B cell (primary cell): ENCODE measurements around the gene BLOC1S1.

Experiments used
- CTCF ChIP-seq: fragments of 200-600 bp; IDR thresholded peaks from one replicate; pipeline ENCODE4 v1.8.0; 2022; ENCODE audit warnings: antibody characterized with exemption, mild to moderate bottlenecking
- EZH2 ChIP-seq: IDR thresholded peaks from 2 replicates; pipeline ENCODE4 v1.6.1; 2012; ENCODE audit warnings: borderline replicate concordance, low read depth, mild to moderate bottlenecking, moderate library complexity, low read length; ENCODE audit not compliant: insufficient read depth, poor library complexity, severe bottlenecking

DNA sequence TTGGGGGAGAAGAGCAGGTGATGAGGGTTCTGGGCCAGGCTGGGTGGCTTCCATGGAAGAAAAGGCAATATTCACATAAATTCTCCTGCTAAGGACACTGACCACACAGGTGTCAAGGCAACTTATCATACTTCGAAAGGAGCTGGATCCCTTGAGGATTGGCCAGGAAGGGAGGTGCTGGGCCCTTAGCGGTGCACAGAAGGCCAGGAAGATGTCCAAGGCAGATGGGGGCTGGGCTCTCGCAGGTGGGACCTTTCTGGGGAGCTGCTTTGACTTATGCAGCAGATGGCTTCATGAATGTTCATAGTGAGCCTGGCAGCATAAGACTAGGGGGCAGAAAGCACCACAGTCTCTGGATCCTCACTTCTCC lies 9.1 kb downstream of the BLOC1S1 start:
- TF ChIP-seq CTCF = no peak
- no peak for TF ChIP-seq EZH2
